Thyroid gland (tissue), 4 donors: Measurements from ENCODE around the gene FAM237B.

Experiments used
- CTCF ChIP-seq, 6 experiments: fragments of 200-600 bp in 3 of 6; fragments of 450-650 bp in 3 of 6; sonication (generic) in 3 of 6; IDR thresholded peaks; one replicate each; pipeline ENCODE4 v1.5.1; 2016 to 2019; ENCODE audit warnings: antibody characterized with exemption in 6 of 6, mild to moderate bottlenecking in 2 of 6, inconsistent platforms in 1 of 6, moderate library complexity in 1 of 6
- POLR2A ChIP-seq, 2 donors: fragments of 450-650 bp; IDR thresholded peaks; one replicate each; pipeline ENCODE4 v1.6.1; 2017; ENCODE audit warnings: antibody characterized with exemption in 2 of 2, mild to moderate bottlenecking in 2 of 2, moderate library complexity in 1 of 2

GRCh38 chr7:90274161-90274560, 46.9 kb downstream of the FAM237B start:
- TF ChIP-seq CTCF (IDR thresholded peaks at IDR 0.05) = no peak
- no peak for TF ChIP-seq POLR2A (IDR thresholded peaks at IDR 0.05)
